ENCODE data around the gene KRTCAP2. TPM values are rescaled to one million over a fixed set of nuclear protein-coding genes. Genes with fewer than 3 reads are reported as not detected.

KRTCAP2 gene
- total and polyA plus RNA-seq, 10 of the 15 experiments (the other 5 are each of a cell fraction or from before 2014, with no cell fraction given): 61.3 to 238 (median 141) TPM

DNA sequence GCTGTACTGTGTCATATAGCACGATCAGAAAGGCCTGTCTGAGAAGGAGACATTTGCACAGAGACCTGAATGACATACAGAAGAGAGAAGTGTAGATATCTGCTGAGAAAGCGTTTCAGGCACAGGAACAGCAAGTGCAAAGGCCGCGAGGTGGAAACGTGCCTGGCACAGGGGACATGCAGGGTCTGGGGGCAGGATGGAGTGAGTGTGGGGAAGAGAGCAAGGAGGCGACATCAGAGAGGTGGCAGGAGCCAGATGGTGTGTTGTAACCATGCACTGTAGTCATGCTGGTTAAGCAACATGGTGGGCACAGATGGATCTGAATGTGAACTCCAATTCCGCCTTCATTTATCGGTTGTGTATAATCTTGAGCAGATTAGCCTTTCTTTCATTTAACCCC is 13.0 kb downstream of the KRTCAP2 start:
- no peak for DNase-seq (ENCODE audit: low read depth, low spot score)

More for the DNA sequence above, 13.0 kb downstream of the KRTCAP2 start:
- H3K27me3 ChIP-seq (replicated peaks in 1 of 2; ENCODE audit: control insufficient read depth in 2 of 2, insufficient read depth in 2 of 2, low read length in 1 of 2): no peaks in the 10 kb centered on the region
- no peaks in the 10 kb centered on the region for H4K20me1 ChIP-seq (ENCODE audit: control insufficient read depth, insufficient read depth)
- H3K9ac ChIP-seq (ENCODE audit: control insufficient read depth, insufficient read depth, low read length): no peak overlapping the region
- no peaks in the 10 kb centered on the region for H3K9me3 ChIP-seq (replicated peaks; ENCODE audit: control insufficient read depth, insufficient read depth, low read length)
- TF ChIP-seq FOS (IDR thresholded peaks at IDR 0.05; ENCODE audit: borderline replicate concordance, extremely low read depth, insufficient read length) (no peak), MEF2B (IDR thresholded peaks at IDR 0.05; ENCODE audit: partially characterized antibody, poor library complexity, severe bottlenecking) (no peak), CHD2 (IDR thresholded peaks at IDR 0.05; ENCODE audit: borderline replicate concordance, low read depth, low read length) (no peak), MXI1 (IDR thresholded peaks at IDR 0.05; ENCODE audit: low read depth, low read length) (no peak), HCFC1 (IDR thresholded peaks at IDR 0.05; ENCODE audit: low read length) (no peak), SIX5 (IDR thresholded peaks at IDR 0.05; ENCODE audit: low read depth, low read length, severe bottlenecking) (no peak), HDAC6 (IDR thresholded peaks at IDR 0.05; ENCODE audit: unreplicated experiment) (no peak), BMI1 (IDR thresholded peaks at IDR 0.05; ENCODE audit: borderline replicate concordance) (no peak), PML (IDR thresholded peaks at IDR 0.05; ENCODE audit: low read length) (no peak), TARDBP (IDR thresholded peaks at IDR 0.05; ENCODE audit: borderline replicate concordance) (no peak), SPI1 (IDR thresholded peaks at IDR 0.05; ENCODE audit: borderline replicate concordance, insufficient read depth, low read depth, low read length) (no peak), RUNX3 (IDR thresholded peaks at IDR 0.05; ENCODE audit: low read length) (no peak), TCF12 (IDR thresholded peaks at IDR 0.05; ENCODE audit: low read depth, low read length) (no peak), ZNF274 (IDR thresholded peaks at IDR 0.05; ENCODE audit: insufficient read depth, insufficient read length) (no peak), RCOR1 (conservative IDR thresholded peaks at IDR 0.05; ENCODE audit: low read depth, low read length) (no peak), SMAD1 (IDR thresholded peaks at IDR 0.05; ENCODE audit: low read depth, partially characterized antibody) (no peak)
- TF ChIP-seq, protein P1, sequence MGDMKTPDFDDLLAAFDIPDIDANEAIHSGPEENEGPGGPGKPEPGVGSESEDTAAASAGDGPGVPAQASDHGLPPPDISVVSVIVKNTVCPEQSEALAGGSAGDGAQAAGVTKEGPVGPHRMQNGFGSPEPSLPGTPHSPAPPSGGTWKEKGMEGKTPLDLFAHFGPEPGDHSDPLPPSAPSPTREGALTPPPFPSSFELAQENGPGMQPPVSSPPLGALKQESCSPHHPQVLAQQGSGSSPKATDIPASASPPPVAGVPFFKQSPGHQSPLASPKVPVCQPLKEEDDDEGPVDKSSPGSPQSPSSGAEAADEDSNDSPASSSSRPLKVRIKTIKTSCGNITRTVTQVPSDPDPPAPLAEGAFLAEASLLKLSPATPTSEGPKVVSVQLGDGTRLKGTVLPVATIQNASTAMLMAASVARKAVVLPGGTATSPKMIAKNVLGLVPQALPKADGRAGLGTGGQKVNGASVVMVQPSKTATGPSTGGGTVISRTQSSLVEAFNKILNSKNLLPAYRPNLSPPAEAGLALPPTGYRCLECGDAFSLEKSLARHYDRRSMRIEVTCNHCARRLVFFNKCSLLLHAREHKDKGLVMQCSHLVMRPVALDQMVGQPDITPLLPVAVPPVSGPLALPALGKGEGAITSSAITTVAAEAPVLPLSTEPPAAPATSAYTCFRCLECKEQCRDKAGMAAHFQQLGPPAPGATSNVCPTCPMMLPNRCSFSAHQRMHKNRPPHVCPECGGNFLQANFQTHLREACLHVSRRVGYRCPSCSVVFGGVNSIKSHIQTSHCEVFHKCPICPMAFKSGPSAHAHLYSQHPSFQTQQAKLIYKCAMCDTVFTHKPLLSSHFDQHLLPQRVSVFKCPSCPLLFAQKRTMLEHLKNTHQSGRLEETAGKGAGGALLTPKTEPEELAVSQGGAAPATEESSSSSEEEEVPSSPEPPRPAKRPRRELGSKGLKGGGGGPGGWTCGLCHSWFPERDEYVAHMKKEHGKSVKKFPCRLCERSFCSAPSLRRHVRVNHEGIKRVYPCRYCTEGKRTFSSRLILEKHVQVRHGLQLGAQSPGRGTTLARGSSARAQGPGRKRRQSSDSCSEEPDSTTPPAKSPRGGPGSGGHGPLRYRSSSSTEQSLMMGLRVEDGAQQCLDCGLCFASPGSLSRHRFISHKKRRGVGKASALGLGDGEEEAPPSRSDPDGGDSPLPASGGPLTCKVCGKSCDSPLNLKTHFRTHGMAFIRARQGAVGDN (IDR thresholded peaks at IDR 0.05): no peak
- TF ChIP-seq, protein P2, sequence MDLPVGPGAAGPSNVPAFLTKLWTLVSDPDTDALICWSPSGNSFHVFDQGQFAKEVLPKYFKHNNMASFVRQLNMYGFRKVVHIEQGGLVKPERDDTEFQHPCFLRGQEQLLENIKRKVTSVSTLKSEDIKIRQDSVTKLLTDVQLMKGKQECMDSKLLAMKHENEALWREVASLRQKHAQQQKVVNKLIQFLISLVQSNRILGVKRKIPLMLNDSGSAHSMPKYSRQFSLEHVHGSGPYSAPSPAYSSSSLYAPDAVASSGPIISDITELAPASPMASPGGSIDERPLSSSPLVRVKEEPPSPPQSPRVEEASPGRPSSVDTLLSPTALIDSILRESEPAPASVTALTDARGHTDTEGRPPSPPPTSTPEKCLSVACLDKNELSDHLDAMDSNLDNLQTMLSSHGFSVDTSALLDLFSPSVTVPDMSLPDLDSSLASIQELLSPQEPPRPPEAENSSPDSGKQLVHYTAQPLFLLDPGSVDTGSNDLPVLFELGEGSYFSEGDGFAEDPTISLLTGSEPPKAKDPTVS (IDR thresholded peaks at IDR 0.05; ENCODE audit: low read depth, low read length): no peak
- no peak overlapping the region for H2AFZ ChIP-seq (ENCODE audit: control insufficient read depth, low read depth, low read length)
- WGBS (ENCODE audit: insufficient coverage, insufficient replicate concordance, low lambda C conversion rate, missing lambda C conversion rate): 48% methylated on average over 8 of the region's 8 CpGs
- ChIA-PET RAD21 (ENCODE audit: unreplicated experiment) (no interaction called here), POLR2A (interaction anchor here (0.6 to 0.7 kb wide), 2 partner anchors 28 to 342 kb away, joined by 3 to 4 read pairs; no protein-coding TSS in a partner anchor), SMC1A (ENCODE audit: uncharacterized antibody, unreplicated experiment) (no interaction called here), CTCF (no interaction called here)
- H3K36me3 ChIP-seq (ENCODE audit: control insufficient read depth in 2 of 2, insufficient read depth in 2 of 2, low read length in 1 of 2): no peaks in the 10 kb centered on the region
- in situ Hi-C loops (cut with MboI): no loop called here
- no peak overlapping the region for H3K27ac ChIP-seq (ENCODE audit: control insufficient read depth, insufficient read depth)
- no peak for FAIRE-seq
- BruUV-seq (replicated peaks): no TSS peak
- intact Hi-C loops (cut with micrococcal nuclease; ENCODE audit: unreplicated experiment): no loop called here
- no peak overlapping the region for H3K4me2 ChIP-seq (ENCODE audit: control insufficient read depth, insufficient read depth)
- no peak for ATAC-seq
- H3K4me3 ChIP-seq: no peak overlapping the region
- no peaks in the 10 kb centered on the region for H3K79me2 ChIP-seq (ENCODE audit: control insufficient read depth, insufficient read depth, low read length)
- no peaks in the 10 kb centered on the region for H3K4me1 ChIP-seq (ENCODE audit: control insufficient read depth, insufficient read depth, low read length)

All from GM12878 (cell line).